ENCODE data around the gene CD86.

CD86 gene

DNA sequence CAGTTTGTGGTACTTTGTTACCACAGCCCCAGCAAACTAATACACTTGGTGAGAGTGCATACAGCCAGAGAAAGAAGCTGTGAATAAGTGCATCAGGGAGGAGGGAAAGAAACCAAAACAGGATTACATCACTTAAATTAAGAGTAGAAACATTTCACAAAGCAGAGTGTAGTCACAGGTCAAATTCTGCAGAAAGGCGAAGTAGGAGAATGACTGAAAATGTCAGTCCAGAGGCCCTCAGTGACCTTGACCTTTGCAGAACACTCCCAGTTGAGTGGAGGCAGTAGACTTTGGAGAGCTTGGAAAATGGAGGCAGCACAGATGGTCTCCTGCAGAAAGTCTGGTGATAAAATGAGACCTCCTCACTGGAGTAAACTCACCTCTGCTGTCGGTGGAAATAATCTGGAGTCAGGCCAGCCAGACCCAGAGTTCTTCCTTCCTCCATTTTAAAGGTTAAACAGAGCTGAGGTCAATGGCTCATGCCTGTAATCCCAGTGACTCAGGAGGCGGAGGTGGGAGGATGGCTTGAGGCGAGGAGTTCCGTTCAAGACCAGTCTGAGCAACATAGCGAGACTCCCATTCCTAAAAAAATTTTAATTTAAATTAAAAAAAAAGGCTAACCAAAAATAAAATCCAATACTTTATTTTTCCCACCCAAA is 5.0 kb downstream of the CD86 start:
- no peak for DNase-seq (ENCODE audit: low spot score)

GRCh38 chr3:122063908-122064307 is 8.7 kb downstream of the CD86 start:
- DNase-seq (ENCODE audit: low spot score): no peak

- DNase-seq (ENCODE audit: low spot score): no peak
Measured at GRCh38 chr3:122064326-122064725, 9.2 kb downstream of the CD86 start.

- no peak for DNase-seq (ENCODE audit: low spot score)
Measured at GRCh38 chr3:122066331-122067213, 11.4 kb downstream of the CD86 start.

GRCh38 chr3:122067214-122067550 is 12.0 kb downstream of the CD86 start:
- DNase-seq (ENCODE audit: low spot score): no peak

DNA sequence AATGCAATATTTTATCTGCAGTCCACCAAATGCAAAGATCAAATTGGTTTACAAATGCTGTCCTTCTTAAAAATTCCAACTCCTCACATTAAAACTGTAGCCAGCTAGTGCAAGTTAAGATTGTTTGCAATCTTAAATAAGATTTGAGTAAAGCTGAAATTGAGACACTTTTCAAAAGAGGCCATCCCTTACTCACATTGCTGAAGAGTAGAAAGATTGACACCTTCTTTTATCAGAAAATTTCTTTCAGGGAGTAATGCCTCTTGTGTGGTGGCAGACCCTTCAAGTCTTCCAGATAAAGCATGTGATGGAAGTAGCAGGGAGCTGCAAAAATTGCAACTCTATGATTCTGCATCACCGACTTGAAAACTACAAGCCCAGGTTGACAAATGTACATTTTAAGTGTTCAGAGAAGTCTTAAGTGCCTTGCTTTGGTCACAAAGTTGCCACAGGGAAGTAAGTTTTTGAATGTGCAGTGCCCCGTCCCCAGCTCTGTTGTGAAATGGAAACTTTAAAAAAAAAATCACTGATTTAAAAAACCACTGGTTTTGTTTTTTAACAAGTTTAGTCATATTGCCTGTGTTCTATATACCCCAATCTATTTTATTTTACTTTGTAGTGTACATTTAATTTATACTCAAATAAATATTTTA is 12.6 kb downstream of the CD86 start:
- DNase-seq (ENCODE audit: low spot score): no peak

DNA sequence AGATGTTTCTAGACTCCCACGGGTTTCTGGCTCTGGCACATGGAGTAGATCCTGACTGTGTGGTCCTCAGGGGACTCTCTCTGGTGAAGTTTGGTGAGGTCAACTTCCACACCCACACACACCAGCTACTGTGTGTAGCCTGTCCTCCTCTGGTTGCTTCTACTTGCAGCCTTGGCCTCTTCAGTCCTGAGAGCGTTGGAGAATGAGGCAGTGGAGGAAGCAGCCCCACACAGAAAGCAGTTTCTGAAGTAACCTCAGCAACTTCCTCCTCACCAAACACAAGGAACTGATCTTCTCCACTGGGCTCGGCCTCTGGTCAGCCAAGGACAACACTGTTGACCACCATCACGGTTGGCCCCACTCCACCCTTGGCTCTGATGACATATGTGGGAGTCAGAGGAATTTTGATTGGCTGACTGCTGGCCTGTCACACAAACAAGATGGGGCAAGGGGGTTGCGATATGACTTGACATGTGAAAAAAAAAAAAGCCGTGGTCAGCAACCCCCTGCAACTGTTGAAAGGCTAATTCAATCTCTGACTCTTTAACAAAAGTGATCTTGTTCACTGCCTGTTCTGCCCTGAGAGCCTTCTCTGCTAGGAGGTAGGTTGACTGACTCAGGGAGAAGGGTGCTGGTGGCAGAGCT is 19.6 kb downstream of the CD86 start:
- DNase-seq (ENCODE audit: low spot score): no peak

GRCh38 chr3:122076491-122077292 is 21.5 kb downstream of the CD86 start:
- no peak for DNase-seq (ENCODE audit: low spot score)

DNA sequence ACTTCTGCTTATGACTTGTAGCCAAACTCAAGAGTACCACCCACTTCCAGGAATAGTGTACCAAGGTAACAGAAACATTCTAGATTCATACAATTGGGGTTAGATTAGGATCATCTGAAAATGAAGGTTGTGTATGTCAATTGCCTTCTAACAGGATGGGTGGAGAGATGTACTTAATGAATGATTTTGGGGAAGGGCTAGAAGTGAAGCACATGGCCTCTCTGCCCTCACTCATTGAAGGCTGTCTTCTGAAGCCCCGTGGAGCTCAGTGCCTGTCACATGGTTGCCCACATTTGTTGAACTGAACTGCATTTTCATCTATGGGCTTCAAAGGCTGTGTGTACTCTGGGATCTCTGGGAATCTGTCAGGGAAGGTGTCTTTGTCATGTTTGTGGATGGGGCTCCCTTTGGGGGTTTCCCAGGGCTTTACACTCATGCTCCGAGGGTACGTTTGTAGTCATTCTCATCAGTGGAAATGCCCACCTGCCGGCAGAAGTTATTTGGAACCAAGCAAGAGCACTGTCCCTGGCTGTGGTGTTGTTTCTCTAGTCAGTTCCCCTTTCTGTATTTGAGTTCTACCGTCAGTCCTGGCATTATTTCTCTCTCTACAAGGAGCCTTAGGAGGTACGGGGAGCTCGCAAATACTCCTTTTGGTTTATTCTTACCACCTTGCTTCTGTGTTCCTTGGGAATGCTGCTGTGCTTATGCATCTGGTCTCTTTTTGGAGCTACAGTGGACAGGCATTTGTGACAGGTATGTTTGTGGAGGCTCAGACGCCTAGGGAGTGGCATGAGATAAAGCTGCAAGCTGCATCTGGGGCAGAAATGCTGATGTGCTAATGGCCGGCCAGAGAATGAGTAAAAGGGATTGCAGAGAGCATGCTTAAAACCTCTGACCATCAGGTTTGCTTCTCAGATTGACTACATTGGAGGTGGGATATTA is 22.4 kb downstream of the CD86 start:
- no peak for DNase-seq (ENCODE audit: low spot score)

DNA sequence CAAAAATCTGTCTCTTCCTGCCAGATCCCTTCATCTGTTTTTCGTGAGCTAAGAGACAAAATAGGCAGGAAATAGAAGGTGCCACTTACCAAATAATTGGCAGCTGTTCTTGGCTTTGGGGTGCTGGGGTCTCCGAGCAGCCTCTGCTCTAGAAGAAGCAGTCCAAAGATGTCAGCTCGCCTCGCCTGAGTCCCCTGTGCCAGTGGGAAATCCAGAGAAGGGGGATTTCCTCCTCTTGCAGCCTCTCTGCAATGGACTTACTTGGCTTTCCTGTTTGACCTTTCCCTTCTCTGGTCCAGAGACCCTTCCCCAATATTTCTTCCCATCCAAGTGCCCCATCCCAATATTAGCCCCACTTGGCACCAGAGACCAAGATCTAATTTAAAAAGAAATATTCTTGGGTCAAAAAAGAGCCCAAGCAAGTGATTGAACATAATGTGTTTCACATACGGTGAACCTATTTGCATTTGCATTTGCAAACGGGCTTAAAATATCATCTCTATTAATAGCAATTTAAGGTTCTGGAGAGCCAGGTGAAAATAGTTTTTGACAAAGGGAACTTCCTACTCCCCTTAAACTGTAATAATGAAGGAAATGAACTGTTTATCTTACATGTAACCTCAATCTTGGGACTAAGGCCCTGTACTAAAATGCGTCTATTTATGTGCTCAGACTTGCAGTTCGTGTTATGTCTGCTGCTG is 23.2 kb downstream of the CD86 start:
- DNase-seq (ENCODE audit: low spot score): no peak

- no peak for DNase-seq (ENCODE audit: low spot score)
Measured at GRCh38 chr3:122079524-122080206, 24.5 kb downstream of the CD86 start.

GRCh38 chr3:122080207-122080587 is 25.0 kb downstream of the CD86 start:
- DNase-seq (ENCODE audit: low spot score): no peak

DNA sequence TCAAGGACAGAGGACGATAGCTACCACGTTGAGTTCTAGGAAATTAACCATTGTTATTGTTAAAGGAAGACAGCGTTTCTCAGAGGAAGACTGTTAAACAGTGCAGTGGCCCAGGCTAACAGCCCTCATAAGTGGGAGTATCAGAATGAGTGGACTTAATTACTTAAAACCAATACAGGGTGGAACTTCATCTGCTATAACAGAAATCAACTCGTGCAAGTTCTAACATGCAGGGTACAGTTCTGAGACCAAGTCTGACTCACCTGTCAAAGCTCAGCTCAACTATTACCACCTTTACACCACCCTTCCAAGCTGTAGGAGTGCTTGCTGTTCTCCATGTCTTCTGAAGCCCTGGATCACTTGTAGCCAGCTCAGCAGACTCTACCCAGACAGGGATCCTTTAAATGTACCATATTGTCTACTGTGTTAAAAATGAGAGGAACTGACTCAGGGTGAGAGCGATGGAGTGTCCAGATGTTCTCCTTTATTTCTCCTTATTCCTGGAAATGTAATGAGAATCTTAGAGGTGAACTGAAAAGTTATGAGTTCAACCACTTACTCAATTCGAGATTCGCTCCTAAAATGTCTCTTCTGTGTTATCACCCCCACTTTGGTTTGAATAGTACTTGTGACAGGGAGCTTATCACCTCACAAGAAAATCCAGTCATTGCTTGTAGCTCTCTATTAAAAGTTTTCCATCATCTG is 26.5 kb downstream of the CD86 start:
- no peak for DNase-seq (ENCODE audit: low spot score)

GRCh38 chr3:122082357-122082756 is 27.2 kb downstream of the CD86 start:
- DNase-seq (ENCODE audit: low spot score): no peak

GRCh38 chr3:122084799-122085198 is 29.6 kb downstream of the CD86 start:
- DNase-seq (ENCODE audit: low spot score): no peak

DNA sequence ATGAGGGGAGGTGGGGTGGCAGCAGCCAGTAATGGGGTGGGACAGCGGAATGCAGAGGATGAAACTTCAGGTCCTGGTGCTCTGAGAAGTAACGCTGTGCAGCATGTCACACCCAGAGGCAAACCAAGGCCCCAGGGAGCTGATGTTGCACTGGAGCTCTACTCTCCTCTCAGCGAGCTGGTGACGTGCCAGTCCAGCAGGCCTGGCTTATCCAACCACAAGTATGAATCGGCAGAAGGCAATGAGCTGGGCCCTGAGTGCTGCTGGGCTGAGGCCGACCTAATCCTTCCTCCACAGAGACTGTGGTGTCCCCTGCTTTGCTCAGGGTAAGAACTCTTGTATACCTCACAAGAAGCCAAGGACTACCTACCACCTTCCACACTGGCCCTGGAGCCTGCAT is 30.5 kb downstream of the CD86 start:
- DNase-seq (ENCODE audit: low spot score): no peak

GRCh38 chr3:122088531-122088930 is 33.4 kb downstream of the CD86 start:
- DNase-seq (ENCODE audit: low spot score): no peak

GRCh38 chr3:122091602-122092295 is 36.6 kb downstream of the CD86 start:
- no peak for DNase-seq (ENCODE audit: low spot score)

Measured in GM03348 (cell line).